Mucosa of rectum (tissue), 2 donors: ENCODE results near the gene KRTAP9-2.

ENCODE experiments used
- H3K27ac ChIP-seq, 2 donors: one replicate each; pipeline ENCODE4 v1.7.0; 2013; ENCODE audit warnings: inconsistent platforms in 2 of 2, low read depth in 2 of 2, low read length in 2 of 2
- H3K27me3 ChIP-seq, 2 donors: one replicate each; pipeline ENCODE4 v1.7.0; 2013; ENCODE audit warnings: low read length in 2 of 2; ENCODE audit not compliant: control insufficient read depth in 2 of 2, insufficient read depth in 2 of 2
- H3K36me3 ChIP-seq, 2 donors: one replicate each; pipeline ENCODE4 v1.7.0; 2013; ENCODE audit warnings: low read length in 2 of 2; ENCODE audit not compliant: control insufficient read depth in 2 of 2, insufficient read depth in 2 of 2
- H3K4me1 ChIP-seq, 2 donors: one replicate each; pipeline ENCODE4 v1.7.0; 2013; ENCODE audit warnings: low read length in 2 of 2, mild to moderate bottlenecking in 1 of 2; ENCODE audit not compliant: control insufficient read depth in 2 of 2, insufficient read depth in 2 of 2
- H3K4me3 ChIP-seq, 2 donors: one replicate each; pipeline ENCODE4 v1.7.0; 2013; ENCODE audit warnings: low read length in 2 of 2
- H3K9ac ChIP-seq, 2 donors: one replicate each; pipeline ENCODE4 v1.7.0; 2013; ENCODE audit warnings: low read length in 2 of 2, low read depth in 1 of 2, mild to moderate bottlenecking in 1 of 2
- H3K9me3 ChIP-seq, 2 donors: one replicate each; pipeline ENCODE4 v1.7.0; 2013; ENCODE audit warnings: low read length in 2 of 2; ENCODE audit not compliant: control insufficient read depth in 2 of 2
- donor health status: healthy.
- donor health status: Normal muscosa, but diverticular disease.

Gene KRTAP9-2

GRCh38 chr17:41190328-41190727 lies 36.1 kb upstream of the KRTAP9-2 start:
- no peak overlapping the region for H3K9ac ChIP-seq
- peaks cover 0 to 2% of the 10 kb centered on the region in 2 donors for H3K27me3 ChIP-seq
- H3K9me3 ChIP-seq = no peaks in the 10 kb centered on the region
- H3K36me3 ChIP-seq = no peaks in the 10 kb centered on the region
- H3K4me3 ChIP-seq = no peak overlapping the region
- H3K27ac ChIP-seq = no peak overlapping the region
- no peaks in the 10 kb centered on the region for H3K4me1 ChIP-seq

DNA sequence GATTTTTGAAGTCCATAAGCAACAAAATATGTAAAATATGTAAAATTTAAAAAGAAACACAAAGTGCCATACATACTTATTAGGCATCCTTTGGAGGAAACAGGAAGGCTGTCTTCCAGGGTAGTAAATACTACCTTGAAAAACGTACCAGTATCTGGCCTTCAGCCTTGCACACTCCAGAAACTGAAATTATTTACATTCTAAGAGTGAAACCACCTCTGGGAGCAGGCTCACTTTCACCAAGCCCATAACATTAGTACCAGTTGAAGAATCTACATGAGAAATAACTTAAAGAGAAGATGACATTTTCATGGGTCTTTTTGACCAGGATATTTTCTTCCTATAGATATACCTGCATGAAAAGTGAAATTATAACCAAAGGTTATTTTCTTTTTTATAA lies 30.4 kb upstream of the KRTAP9-2 start:
- H3K27ac ChIP-seq = no peak overlapping the region
- no peaks in the 10 kb centered on the region for H3K4me1 ChIP-seq
- no peaks in the 10 kb centered on the region for H3K36me3 ChIP-seq
- no peaks in the 10 kb centered on the region for H3K9me3 ChIP-seq
- no peaks in the 10 kb centered on the region for H3K27me3 ChIP-seq
- H3K4me3 ChIP-seq = no peak overlapping the region
- H3K9ac ChIP-seq = no peak overlapping the region

DNA sequence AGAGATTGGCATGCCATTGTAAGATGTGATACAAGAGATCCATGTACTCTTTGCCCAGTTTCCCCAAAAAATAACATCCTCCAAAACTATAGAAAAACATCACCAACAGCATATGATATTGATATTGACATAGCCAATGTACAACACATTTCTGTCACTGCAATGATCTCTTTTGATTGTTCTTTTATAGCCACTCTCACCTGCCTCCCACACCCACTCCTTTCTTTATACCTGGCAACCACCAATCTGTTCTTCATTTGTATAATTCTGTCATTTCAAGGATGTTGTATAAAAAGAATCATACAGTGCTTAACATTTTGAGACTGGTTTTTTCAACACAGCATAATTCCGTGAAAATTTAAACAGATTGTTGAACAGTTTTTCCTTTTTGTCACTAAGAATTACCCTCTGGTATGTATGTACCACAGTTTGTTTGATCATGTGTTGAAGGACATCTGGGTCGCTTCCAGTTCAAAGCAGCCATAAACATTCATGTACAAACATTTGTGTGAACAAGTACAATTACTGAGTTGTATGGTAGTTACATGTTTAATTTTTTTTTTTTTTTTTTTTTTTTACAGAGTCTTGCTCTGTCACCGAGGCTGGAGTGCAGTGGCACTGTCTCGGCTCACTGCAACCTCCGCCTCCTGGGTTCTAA lies 26.9 kb upstream of the KRTAP9-2 start:
- no peaks in the 10 kb centered on the region for H3K36me3 ChIP-seq
- H3K4me1 ChIP-seq = no peaks in the 10 kb centered on the region
- H3K9me3 ChIP-seq = no peaks in the 10 kb centered on the region
- H3K27me3 ChIP-seq = no peaks in the 10 kb centered on the region
- no peak overlapping the region for H3K4me3 ChIP-seq
- no peak overlapping the region for H3K27ac ChIP-seq
- no peak overlapping the region for H3K9ac ChIP-seq

GRCh38 chr17:41211845-41212466 lies 14.5 kb upstream of the KRTAP9-2 start:
- Histone ChIP-seq H3K9me3 (no peaks in the 10 kb centered on the region), H3K9ac (no peak overlapping the region), H3K27ac (no peak overlapping the region), H3K4me1 (peaks cover 0 to 2% of the 10 kb centered on the region in 2 donors), H3K4me3 (no peak overlapping the region), H3K27me3 (no peaks in the 10 kb centered on the region), H3K36me3 (no peaks in the 10 kb centered on the region)

- no peak overlapping the region for H3K9ac ChIP-seq
- H3K4me1 ChIP-seq = peaks cover 0 to 2% of the 10 kb centered on the region in 2 donors
- no peak overlapping the region for H3K4me3 ChIP-seq
- H3K36me3 ChIP-seq = no peaks in the 10 kb centered on the region
- H3K27me3 ChIP-seq = no peaks in the 10 kb centered on the region
- H3K27ac ChIP-seq = no peak overlapping the region
- H3K9me3 ChIP-seq = no peaks in the 10 kb centered on the region
These were observed 13.8 kb upstream of the KRTAP9-2 start for GRCh38 chr17:41212524-41213169.

GRCh38 chr17:41215681-41216080 lies 10.8 kb upstream of the KRTAP9-2 start:
- H3K27ac ChIP-seq = no peak overlapping the region
- H3K4me3 ChIP-seq = no peak overlapping the region
- peaks cover 0 to 2% of the 10 kb centered on the region in 2 donors for H3K4me1 ChIP-seq
- H3K9ac ChIP-seq = no peak overlapping the region
- H3K27me3 ChIP-seq = no peaks in the 10 kb centered on the region
- no peaks in the 10 kb centered on the region for H3K36me3 ChIP-seq
- no peaks in the 10 kb centered on the region for H3K9me3 ChIP-seq

DNA sequence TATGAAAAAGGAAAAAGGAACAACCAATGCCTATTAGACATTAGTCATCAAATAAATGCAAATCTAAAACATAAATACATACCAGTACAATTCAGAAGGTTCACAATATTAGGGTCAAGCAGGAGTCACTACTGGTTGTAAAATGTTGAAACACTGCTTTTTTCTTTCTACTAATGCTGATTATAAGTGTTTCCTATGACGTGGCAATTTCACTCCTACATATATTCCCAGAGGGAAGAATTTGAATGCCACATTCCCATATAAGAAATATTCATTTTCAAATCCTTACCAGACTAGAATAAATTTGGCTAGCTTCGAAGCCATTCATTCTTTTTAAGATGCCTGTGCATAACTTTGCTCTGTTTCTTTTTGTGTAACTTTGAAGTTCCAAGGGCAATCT lies 2.6 kb upstream of the KRTAP9-2 start:
- Histone ChIP-seq H3K27ac (no peak overlapping the region), H3K36me3 (no peaks in the 10 kb centered on the region), H3K27me3 (peaks cover 0 to 4% of the 10 kb centered on the region in 2 donors), H3K9ac (no peak overlapping the region), H3K4me3 (no peak overlapping the region), H3K9me3 (no peaks in the 10 kb centered on the region), H3K4me1 (no peaks in the 10 kb centered on the region)

DNA sequence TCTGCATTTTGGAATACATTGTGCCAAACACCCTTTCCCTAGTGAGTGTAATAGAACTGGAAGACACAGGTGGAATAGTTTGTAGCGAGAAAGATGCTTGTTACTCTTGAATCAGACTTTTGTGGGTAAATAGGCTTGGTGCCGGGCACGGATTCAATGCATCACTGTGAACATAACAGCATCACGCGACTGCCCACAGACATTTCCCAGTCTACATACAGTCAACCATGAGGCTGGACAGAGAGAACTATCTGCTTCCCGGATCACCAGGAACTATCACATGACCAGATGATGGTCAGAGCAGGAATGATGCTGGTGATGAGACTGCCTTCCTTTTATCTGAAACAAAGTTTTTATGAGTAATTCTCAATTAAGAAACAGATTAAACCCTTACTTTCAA lies 397 bp upstream of the KRTAP9-2 start:
- peaks cover 0 to 4% of the 10 kb centered on the region in 2 donors for H3K27me3 ChIP-seq

DNA sequence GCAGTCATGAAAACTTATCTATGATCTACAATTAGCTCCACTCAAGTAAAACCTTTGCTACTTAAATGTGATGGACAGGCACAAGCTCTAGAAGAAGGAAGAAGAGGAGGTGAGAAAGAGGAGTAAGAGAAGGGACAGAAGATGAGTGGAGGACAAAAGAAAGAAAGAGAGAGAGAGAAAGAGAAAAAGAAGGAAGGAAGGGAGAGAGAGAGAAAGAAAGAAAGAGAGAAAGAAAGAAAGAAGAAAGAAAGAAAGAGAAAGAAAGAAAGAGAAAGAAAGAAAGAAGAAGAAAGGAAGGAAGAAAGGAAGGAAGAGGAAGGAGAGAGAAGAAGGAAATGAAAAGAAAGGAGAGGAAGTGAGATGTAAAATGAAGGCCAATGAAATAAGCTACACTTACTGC lies 3.6 kb downstream of the KRTAP9-2 start:
- Histone ChIP-seq H3K27ac (no peak overlapping the region), H3K4me3 (no peak overlapping the region), H3K27me3 (peaks cover 5 to 7% of the 10 kb centered on the region in 2 donors), H3K9me3 (no peaks in the 10 kb centered on the region), H3K9ac (no peak overlapping the region), H3K4me1 (no peaks in the 10 kb centered on the region), H3K36me3 (no peaks in the 10 kb centered on the region)

More for the DNA sequence above, 397 bp upstream of the KRTAP9-2 start:
- Histone ChIP-seq H3K9me3 (no peaks in the 10 kb centered on the region), H3K4me1 (no peaks in the 10 kb centered on the region), H3K9ac (no peak overlapping the region), H3K27ac (no peak overlapping the region), H3K4me3 (no peak overlapping the region), H3K36me3 (no peaks in the 10 kb centered on the region)

DNA sequence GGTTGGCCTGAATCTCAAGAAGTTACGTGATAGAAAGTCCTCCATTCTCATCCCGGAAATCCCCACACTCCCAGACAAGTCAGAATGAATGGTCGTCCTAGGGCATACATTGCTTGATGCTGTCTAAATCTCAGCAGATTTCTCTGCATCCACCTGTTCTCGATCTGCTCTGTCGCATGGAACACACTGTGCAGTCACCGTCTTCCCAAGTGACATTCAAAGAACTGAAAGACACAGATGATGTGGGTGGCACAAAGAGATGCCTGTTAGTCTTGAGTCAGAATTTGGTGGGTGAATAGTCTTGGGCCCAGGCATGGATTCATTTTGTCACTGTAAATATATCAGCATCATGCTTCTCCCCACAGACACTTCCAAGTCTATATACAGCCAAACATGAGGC lies 5.3 kb downstream of the KRTAP9-2 start:
- H3K27ac ChIP-seq = no peak overlapping the region
- no peak overlapping the region for H3K4me3 ChIP-seq
- H3K27me3 ChIP-seq = peaks cover 3 to 5% of the 10 kb centered on the region in 2 donors

More for the DNA sequence above, 5.3 kb downstream of the KRTAP9-2 start:
- no peaks in the 10 kb centered on the region for H3K4me1 ChIP-seq
- H3K9me3 ChIP-seq = no peaks in the 10 kb centered on the region
- no peaks in the 10 kb centered on the region for H3K36me3 ChIP-seq
- H3K9ac ChIP-seq = no peak overlapping the region
